Activated CD8-positive, alpha-beta memory T cell treated with anti-CD3 and anti-CD28 coated beads, Interleukin-2, amount 50 U/mL, for 48 hours (primary cell): ENCODE data around the gene FAM149A.

Experiments used
- DNase-seq: peaks from one replicate; pipeline ENCODE4 v3.0.0-alpha.2; 2020

Gene FAM149A

DNA sequence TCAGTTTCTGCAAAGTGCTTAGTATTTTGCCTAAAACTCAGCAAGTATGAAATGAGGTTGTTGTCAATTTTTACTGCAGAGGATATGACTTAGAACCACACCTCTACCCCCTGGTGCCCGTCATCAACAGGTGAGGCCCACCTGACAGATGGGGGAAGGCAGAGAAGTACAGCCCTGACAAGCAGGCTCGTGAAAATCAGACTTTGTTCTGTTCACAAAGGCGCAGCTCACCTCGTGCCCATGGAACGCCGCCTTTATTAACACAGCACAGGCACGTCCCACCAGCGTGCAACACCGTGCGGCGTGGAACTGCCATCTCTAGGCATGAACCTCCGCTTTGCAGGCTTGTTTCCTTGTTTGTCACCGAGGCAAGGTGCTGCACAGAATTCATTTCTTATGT, 100.2 kb downstream of the FAM149A start:
- DNase-seq, result no peak

DNA sequence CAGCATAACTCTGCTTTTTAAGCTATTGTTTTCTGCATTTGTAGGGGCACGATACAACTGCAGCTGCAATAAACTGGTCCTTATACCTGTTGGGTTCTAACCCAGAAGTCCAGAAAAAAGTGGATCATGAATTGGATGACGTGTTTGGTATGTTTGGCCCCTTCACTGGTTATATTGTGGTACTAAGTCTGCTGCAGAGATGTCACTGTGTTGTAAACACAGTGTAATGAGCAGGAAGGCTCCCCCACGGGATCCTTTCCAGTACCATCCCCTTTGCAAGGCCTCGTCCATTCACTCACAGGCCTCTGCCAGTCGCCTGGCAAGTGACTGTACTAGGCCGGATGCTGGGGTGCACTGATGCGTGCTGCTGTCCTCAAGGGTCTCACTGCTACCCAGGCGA, 100.7 kb downstream of the FAM149A start:
- DNase-seq, result no peak

DNA sequence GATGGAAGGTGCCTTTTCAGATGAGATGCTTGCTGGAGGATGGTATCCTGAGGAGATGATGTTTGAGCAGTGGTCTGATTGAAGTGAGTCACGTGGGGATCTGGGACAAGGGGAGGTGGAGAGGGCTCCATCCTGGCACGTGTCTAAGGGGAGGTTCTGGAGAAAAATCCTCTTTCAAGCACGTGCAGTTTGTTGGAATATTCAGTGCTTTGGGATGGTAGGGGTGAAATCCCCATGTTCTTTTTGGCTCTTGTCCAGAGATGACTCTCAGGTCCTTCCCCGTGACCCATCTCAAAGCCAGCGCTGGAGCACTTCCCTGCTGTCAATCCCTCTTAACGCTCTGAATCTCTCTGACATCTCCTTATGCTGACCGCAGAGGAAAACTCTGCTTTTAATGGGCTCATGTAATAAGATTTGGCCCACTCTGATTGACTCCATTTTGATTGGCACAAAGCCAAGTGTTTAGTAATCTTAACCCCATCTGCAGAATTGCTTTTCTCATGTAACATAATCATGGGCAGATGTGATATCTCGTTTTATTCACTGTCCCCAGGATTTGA, 112.0 kb downstream of the FAM149A start:
- no peak for DNase-seq

DNA sequence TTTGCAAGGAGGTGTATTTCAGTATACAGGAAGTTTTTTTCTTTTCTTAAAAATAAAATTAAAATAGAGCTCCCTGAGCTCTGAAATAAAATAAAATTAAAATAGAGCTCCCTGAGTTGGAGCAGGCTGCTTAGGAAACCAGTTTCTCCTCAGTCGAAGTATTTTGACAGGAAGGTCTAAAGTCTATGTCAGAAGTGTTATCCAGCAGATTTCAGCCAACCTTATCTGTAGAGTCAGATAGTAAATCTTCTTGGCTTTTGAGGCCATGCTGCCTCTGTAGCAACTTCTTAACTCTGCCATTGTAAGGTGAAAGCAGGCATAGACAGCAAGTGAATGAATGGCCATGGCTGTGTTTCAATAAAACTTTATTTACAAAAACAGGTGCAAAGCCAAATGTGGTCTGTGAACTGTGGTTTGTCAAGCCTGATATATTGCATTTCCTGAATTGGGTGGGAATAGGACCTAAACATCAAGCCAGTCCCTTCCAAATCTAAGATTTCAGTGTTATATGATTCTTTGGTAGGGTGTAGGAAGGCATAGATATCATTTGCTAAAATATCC, 113.3 kb downstream of the FAM149A start:
- no peak for DNase-seq

DNA sequence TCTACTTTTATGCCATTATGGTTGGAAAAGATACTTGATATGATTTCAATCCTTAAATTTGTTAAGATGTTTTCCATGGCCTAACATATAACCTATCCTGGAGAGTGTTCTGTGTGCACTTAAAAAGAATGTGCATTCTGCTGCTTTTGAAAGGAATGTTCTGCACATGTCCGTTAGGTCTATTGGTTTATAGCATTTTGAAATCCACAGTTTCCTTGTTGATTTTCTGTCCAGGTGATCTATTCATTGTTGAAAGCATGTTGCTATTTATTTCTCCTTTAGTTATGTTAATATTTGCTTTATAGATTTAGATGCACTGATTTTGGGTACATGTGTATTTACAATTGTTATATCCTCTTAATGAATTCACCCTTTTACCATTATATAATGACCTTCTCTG, 117.1 kb downstream of the FAM149A start:
- no peak for DNase-seq
